ENCODE measurements around the gene RPS6KA2. TPM values are rescaled to one million over a fixed set of nuclear protein-coding genes. Genes with fewer than 3 reads are reported as not detected.

Gene RPS6KA2
- total RNA-seq, 1 experiment from 2014 or later = 4.1 TPM

- 0 out of 2 replicates have a peak, but pooled peaks have one; percentile 40 for ATAC-seq
- BruUV-seq (replicated peaks) = no TSS peak
- Histone ChIP-seq H3K27ac (ENCODE audit: low read length) (no peak overlapping the region), H3K27me3 (ENCODE audit: control insufficient read depth, insufficient read depth, low read length) (no peaks in the 10 kb centered on the region; the same call in 1 of the 2 replicates), H3K9me3 (ENCODE audit: control insufficient read depth, insufficient read depth, low read depth, low read length) (no peaks in the 10 kb centered on the region), H3K4me3 (ENCODE audit: low read depth in 2 of 2, low read length in 2 of 2) (no peak overlapping the region), H3K4me1 (ENCODE audit: control insufficient read depth, insufficient read depth, low read length) (no peaks in the 10 kb centered on the region), H3K36me3 (ENCODE audit: control insufficient read depth, insufficient read depth, low read length) (no peaks in the 10 kb centered on the region)
- POLR2A ChIA-PET = no interaction called here
- intact Hi-C loops (cut with micrococcal nuclease; ENCODE audit: unreplicated experiment) = no loop called here
- in situ Hi-C loops (cut with HindIII; ENCODE audit: low pct_unique_long_range_greater_than_20kb, low sequenced_read_pairs) = no loop called here
- DNase-seq (ENCODE audit: low read depth, low spot score) = no peak
- CTCF ChIA-PET = no interaction called here
- TF ChIP-seq SIN3A (IDR thresholded peaks at IDR 0.05; ENCODE audit: borderline replicate concordance, insufficient read depth, low read depth, low read length) (no peak), TCF7L2 (IDR thresholded peaks at IDR 0.05; ENCODE audit: low read depth, low read length) (no peak), CTCF (IDR thresholded peaks at IDR 0.05) (no peak), POLR2AphosphoS5 (IDR thresholded peaks at IDR 0.05; ENCODE audit: low read depth, low read length) (no peak), REST (IDR thresholded peaks at IDR 0.05; ENCODE audit: insufficient read depth in 1 of 2, low read depth in 2 of 2, low read length in 1 of 2) (no peak)
Observed at GRCh38 chr6:166441325-166442078, 185.5 kb downstream of the RPS6KA2 start.

- intact Hi-C loops (cut with micrococcal nuclease; ENCODE audit: unreplicated experiment) = no loop called here
- H3K36me3 ChIP-seq (ENCODE audit: control insufficient read depth, insufficient read depth, low read length) = no peaks in the 10 kb centered on the region
- no peak for TF ChIP-seq SIN3A (IDR thresholded peaks at IDR 0.05; ENCODE audit: borderline replicate concordance, insufficient read depth, low read depth, low read length)
Observed at GRCh38 chr6:166440729-166441128, 186.3 kb downstream of the RPS6KA2 start.

GRCh38 chr6:166440106-166440505 is 186.9 kb downstream of the RPS6KA2 start:
- Histone ChIP-seq H3K27me3 (ENCODE audit: control insufficient read depth, insufficient read depth, low read length) (no peaks in the 10 kb centered on the region; the same call in 1 of the 2 replicates), H3K36me3 (ENCODE audit: control insufficient read depth, insufficient read depth, low read length) (no peaks in the 10 kb centered on the region), H3K9me3 (ENCODE audit: control insufficient read depth, insufficient read depth, low read depth, low read length) (no peaks in the 10 kb centered on the region), H3K4me1 (ENCODE audit: control insufficient read depth, insufficient read depth, low read length) (no peaks in the 10 kb centered on the region), H3K27ac (ENCODE audit: low read length) (no peak overlapping the region), H3K4me3 (ENCODE audit: low read depth in 2 of 2, low read length in 2 of 2) (no peak overlapping the region)
- ChIA-PET CTCF (interaction anchor here (0.6 kb wide), 1 partner anchor 204 kb away, joined by 3 read pairs; no protein-coding TSS in a partner anchor), POLR2A (no interaction called here)
- no TSS peak for BruUV-seq (replicated peaks)
- in situ Hi-C loops (cut with HindIII; ENCODE audit: low pct_unique_long_range_greater_than_20kb, low sequenced_read_pairs) = no loop called here
- intact Hi-C loops (cut with micrococcal nuclease; ENCODE audit: unreplicated experiment) = no loop called here
- TF ChIP-seq TCF7L2 (IDR thresholded peaks at IDR 0.05; ENCODE audit: low read depth, low read length) = no peak
- ATAC-seq = no peak
- no peak for DNase-seq (ENCODE audit: low read depth, low spot score)

More at GRCh38 chr6:166440729-166441128, 186.3 kb downstream of the RPS6KA2 start:
- no peaks in the 10 kb centered on the region; the same call in 1 of the 2 replicates for H3K27me3 ChIP-seq (ENCODE audit: control insufficient read depth, insufficient read depth, low read length)
- H3K4me3 ChIP-seq (ENCODE audit: low read depth in 2 of 2, low read length in 2 of 2) = no peak overlapping the region
- H3K27ac ChIP-seq (ENCODE audit: low read length) = no peak overlapping the region
- no peaks in the 10 kb centered on the region for H3K4me1 ChIP-seq (ENCODE audit: control insufficient read depth, insufficient read depth, low read length)
- CTCF ChIA-PET = no interaction called here
- POLR2A ChIA-PET = no interaction called here
- no TSS peak for BruUV-seq (replicated peaks)
- ATAC-seq (no peak), DNase-seq (ENCODE audit: low read depth, low spot score) (no peak)
- in situ Hi-C loops (cut with HindIII; ENCODE audit: low pct_unique_long_range_greater_than_20kb, low sequenced_read_pairs) = no loop called here
- no peaks in the 10 kb centered on the region for H3K9me3 ChIP-seq (ENCODE audit: control insufficient read depth, insufficient read depth, low read depth, low read length)

All from Panc1 (cell line).